Ascending aorta (tissue), 2 donors: ENCODE data around the gene WDR4. TPM values are rescaled to one million over a fixed set of nuclear protein-coding genes. Genes with fewer than 3 reads are reported as not detected.

Source experiments
- DNase-seq, 2 donors: peaks; one replicate each; pipeline ENCODE4 v3.0.0-alpha.2; 2019; ENCODE audit warnings: low spot score in 2 of 2
- H3K27ac ChIP-seq, 2 donors: fragments of 200-600 bp; sonication (generic); one replicate each; pipeline ENCODE4 v1.5.1; 2016 to 2017; ENCODE audit warnings: mild to moderate bottlenecking in 1 of 2
- H3K27me3 ChIP-seq: fragments of 200-600 bp; sonication (generic); one replicate; pipeline ENCODE4 v1.5.1; 2017
- H3K36me3 ChIP-seq, 2 donors: fragments of 200-600 bp; sonication (generic); one replicate each; pipeline ENCODE4 v1.5.1; 2016
- H3K4me1 ChIP-seq, 2 donors: fragments of 200-600 bp; sonication (generic); one replicate each; pipeline ENCODE4 v1.5.1; 2016 to 2017; ENCODE audit warnings: mild to moderate bottlenecking in 1 of 2
- H3K4me3 ChIP-seq, 2 donors: fragments of 200-600 bp; sonication (generic); one replicate each; pipeline ENCODE4 v1.5.1; 2016 to 2017; ENCODE audit warnings: mild to moderate bottlenecking in 1 of 2
- H3K9me3 ChIP-seq, 2 donors: fragments of 200-600 bp; sonication (generic); one replicate each; pipeline ENCODE4 v1.5.1; 2016
- CTCF ChIP-seq, 3 experiments: fragments of 200-600 bp in 2 of 3; fragments of 450-650 bp in 1 of 3; sonication (generic) in 2 of 3; IDR thresholded peaks; one replicate each; pipeline ENCODE4 v1.5.1; 2016 to 2019; ENCODE audit warnings: antibody characterized with exemption in 3 of 3, mild to moderate bottlenecking in 1 of 3, moderate library complexity in 1 of 3
- intact Hi-C: fragments of 100-400 bp; cut with DNase I; formaldehyde crosslinking; loops from one replicate; pipeline ENCODE4 v1.15.1; 2023
- total RNA-seq: library from RNA; depleted of rRNA; stranded (reverse); fragments of >200 nt; gene quantifications from one replicate; pipeline ENCODE4 v1.1.0, GENCODE V29; 2016

The WDR4 gene
- total RNA-seq, 1 donor from 2014 or later = 51.9 TPM

GRCh38 chr21:42862774-42863503 lies 16.4 kb downstream of the WDR4 start:
- H3K27me3 ChIP-seq = no peaks in the 10 kb centered on the region
- H3K4me3 ChIP-seq = no peak overlapping the region
- intact Hi-C loops = no loop called here
- peaks cover 36 to 54% of the 10 kb centered on the region in 2 donors for H3K36me3 ChIP-seq
- H3K27ac ChIP-seq = no peak overlapping the region
- no peaks in the 10 kb centered on the region for H3K9me3 ChIP-seq
- TF ChIP-seq CTCF (IDR thresholded peaks at IDR 0.05) = no peak
- H3K4me1 ChIP-seq = no peaks in the 10 kb centered on the region
- DNase-seq = no peak

- H3K4me1 ChIP-seq = no peaks in the 10 kb centered on the region
- DNase-seq = no peak
- no peak for TF ChIP-seq CTCF (IDR thresholded peaks at IDR 0.05)
- no peak overlapping the region for H3K27ac ChIP-seq
- intact Hi-C loops = no loop called here
- no peaks in the 10 kb centered on the region for H3K27me3 ChIP-seq
- no peak overlapping the region for H3K4me3 ChIP-seq
- peaks cover 38 to 55% of the 10 kb centered on the region in 2 donors for H3K36me3 ChIP-seq
- no peaks in the 10 kb centered on the region for H3K9me3 ChIP-seq
These were observed 17.4 kb downstream of the WDR4 start for GRCh38 chr21:42861848-42862400.

- Histone ChIP-seq H3K36me3 (peaks cover 41 to 60% of the 10 kb centered on the region in 2 donors), H3K27me3 (no peaks in the 10 kb centered on the region), H3K9me3 (no peaks in the 10 kb centered on the region), H3K27ac (no peak overlapping the region), H3K4me3 (no peak overlapping the region), H3K4me1 (no peaks in the 10 kb centered on the region)
- intact Hi-C loops = no loop called here
- no peak for DNase-seq
- no peak for TF ChIP-seq CTCF (IDR thresholded peaks at IDR 0.05)
These were observed 18.0 kb downstream of the WDR4 start for GRCh38 chr21:42861311-42861847.

GRCh38 chr21:42860345-42860744 lies 19.0 kb downstream of the WDR4 start:
- no peak for TF ChIP-seq CTCF (IDR thresholded peaks at IDR 0.05)
- intact Hi-C loops = no loop called here
- Histone ChIP-seq H3K27me3 (no peaks in the 10 kb centered on the region), H3K36me3 (peaks cover 48 to 71% of the 10 kb centered on the region in 2 donors), H3K9me3 (no peaks in the 10 kb centered on the region), H3K4me3 (no peak overlapping the region), H3K4me1 (no peaks in the 10 kb centered on the region), H3K27ac (no peak overlapping the region)
- DNase-seq = no peak

GRCh38 chr21:42859891-42860230 lies 19.5 kb downstream of the WDR4 start:
- Histone ChIP-seq H3K27ac (no peak overlapping the region), H3K36me3 (peaks cover 53 to 75% of the 10 kb centered on the region in 2 donors)

More at GRCh38 chr21:42859891-42860230, 19.5 kb downstream of the WDR4 start:
- Histone ChIP-seq H3K27me3 (no peaks in the 10 kb centered on the region), H3K9me3 (no peaks in the 10 kb centered on the region), H3K4me3 (no peak overlapping the region), H3K4me1 (no peaks in the 10 kb centered on the region)
- TF ChIP-seq CTCF (IDR thresholded peaks at IDR 0.05) = no peak
- intact Hi-C loops = no loop called here
- no peak for DNase-seq
